ENCODE results near the gene BORCS5. TPM values are rescaled to one million over a fixed set of nuclear protein-coding genes. Genes with fewer than 3 reads are reported as not detected.

BORCS5 gene
- total and polyA plus RNA-seq, 7 experiments from 2014 or later: 8.4 to 28.2 (median 18.6) TPM

DNA sequence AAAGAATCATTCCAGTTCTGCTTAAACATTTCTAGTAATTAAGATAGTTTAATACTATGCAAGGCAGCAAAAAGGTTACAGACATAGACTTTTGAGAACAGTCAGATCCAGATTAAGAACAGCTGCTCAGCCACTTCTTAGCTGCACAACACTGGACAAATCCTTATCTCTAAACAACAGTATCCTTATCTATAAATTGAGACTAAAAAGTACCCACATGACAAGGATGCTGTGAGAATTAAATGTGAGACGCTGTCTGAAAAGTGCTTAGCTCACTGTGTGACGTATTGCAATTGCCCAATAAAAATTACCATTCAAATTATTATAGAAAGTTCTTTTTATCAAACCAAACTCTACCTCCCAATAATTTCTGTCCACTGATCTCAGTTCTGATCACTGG is 35.5 kb downstream of the BORCS5 start:
- Mint-ChIP-seq H3K36me3 (peaks cover 0 to 41% (median 28%) of the 10 kb centered on the region in 5 donors), H3K9me3 (peaks cover 0 to 2% (median 0%) of the 10 kb centered on the region in 11 donors), H3K27ac (no peak overlapping the region), H3K4me1 (peaks cover 5 to 30% (median 23%) of the 10 kb centered on the region in 7 donors), H3K4me3 (no peak overlapping the region), H3K27me3 (no peaks in the 10 kb centered on the region)
- H3K27me3 ChIP-seq (ENCODE audit: control insufficient read depth in 2 of 2, insufficient read depth in 2 of 2, low read length in 2 of 2): no peaks in the 10 kb centered on the region
- ATAC-seq (peak; percentile 79), DNase-seq (no peak)
- H3K36me3 ChIP-seq (ENCODE audit: control insufficient read depth in 2 of 3, insufficient read depth in 3 of 3, low read length in 3 of 3): no peaks in the 10 kb centered on the region
- intact Hi-C loops (cut with micrococcal nuclease): no loop called here
- peaks cover 0 to under 1% of the 10 kb centered on the region in 2 donors for H3K4me1 ChIP-seq (ENCODE audit: control insufficient read depth in 2 of 2, insufficient read depth in 2 of 2, low read length in 2 of 2)
- no peak overlapping the region for H3K27ac ChIP-seq (ENCODE audit: low read depth, low read length)
- no peak overlapping the region for H3K4me3 ChIP-seq (ENCODE audit: low read length)
- no peaks in the 10 kb centered on the region for H3K9me3 ChIP-seq (ENCODE audit: control insufficient read depth in 2 of 3, low read length in 3 of 3)
- POLR2A ChIA-PET: no interaction called here
- CTCF ChIA-PET: interaction anchor here (0.6 kb wide), 1 partner anchor 658 kb away, joined by 3 read pairs; no protein-coding TSS in a partner anchor

DNA sequence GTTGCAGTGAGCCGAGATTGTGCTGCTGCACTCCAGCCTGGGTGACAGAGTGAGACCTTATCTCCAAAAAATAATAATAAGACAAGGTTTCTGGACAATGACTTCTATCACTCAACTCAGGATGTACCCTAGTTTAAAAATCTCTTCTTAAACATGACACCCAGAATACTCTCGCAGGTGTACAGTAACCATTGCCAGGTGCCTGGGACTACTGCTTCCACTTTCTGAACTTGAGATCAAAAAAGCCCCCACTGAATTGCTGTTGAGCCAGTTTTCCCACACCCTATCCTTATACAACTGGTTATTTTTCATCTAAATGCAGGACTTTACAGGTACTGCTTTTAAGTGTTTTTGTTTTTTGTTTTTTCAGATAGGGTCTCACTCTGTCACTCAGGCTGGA is 36.3 kb downstream of the BORCS5 start:
- Histone ChIP-seq H3K4me3 (ENCODE audit: low read length) (no peak overlapping the region), H3K4me1 (ENCODE audit: control insufficient read depth in 2 of 2, insufficient read depth in 2 of 2, low read length in 2 of 2) (no peaks in the 10 kb centered on the region), H3K36me3 (ENCODE audit: control insufficient read depth in 2 of 3, insufficient read depth in 3 of 3, low read length in 3 of 3) (no peaks in the 10 kb centered on the region), H3K27ac (ENCODE audit: low read depth, low read length) (no peak overlapping the region), H3K27me3 (ENCODE audit: control insufficient read depth in 2 of 2, insufficient read depth in 2 of 2, low read length in 2 of 2) (no peaks in the 10 kb centered on the region), H3K9me3 (ENCODE audit: control insufficient read depth in 2 of 3, low read length in 3 of 3) (no peaks in the 10 kb centered on the region)
- no peaks in the 10 kb centered on the region for H3K27me3 Mint-ChIP-seq
- ChIA-PET CTCF (interaction anchor here (0.6 kb wide), 1 partner anchor 659 kb away, joined by 3 read pairs; no protein-coding TSS in a partner anchor), POLR2A (no interaction called here)
- H3K27ac Mint-ChIP-seq: no peak overlapping the region
- ATAC-seq: no peak
- H3K4me3 Mint-ChIP-seq: no peak overlapping the region
- peaks cover 5 to 28% (median 18%) of the 10 kb centered on the region in 7 donors for H3K4me1 Mint-ChIP-seq
- peaks cover 0 to 35% (median 27%) of the 10 kb centered on the region in 5 donors for H3K36me3 Mint-ChIP-seq
- peaks cover 0 to 2% (median 0%) of the 10 kb centered on the region in 11 donors for H3K9me3 Mint-ChIP-seq
- DNase-seq: no peak
- intact Hi-C loops (cut with micrococcal nuclease): no loop called here

DNA sequence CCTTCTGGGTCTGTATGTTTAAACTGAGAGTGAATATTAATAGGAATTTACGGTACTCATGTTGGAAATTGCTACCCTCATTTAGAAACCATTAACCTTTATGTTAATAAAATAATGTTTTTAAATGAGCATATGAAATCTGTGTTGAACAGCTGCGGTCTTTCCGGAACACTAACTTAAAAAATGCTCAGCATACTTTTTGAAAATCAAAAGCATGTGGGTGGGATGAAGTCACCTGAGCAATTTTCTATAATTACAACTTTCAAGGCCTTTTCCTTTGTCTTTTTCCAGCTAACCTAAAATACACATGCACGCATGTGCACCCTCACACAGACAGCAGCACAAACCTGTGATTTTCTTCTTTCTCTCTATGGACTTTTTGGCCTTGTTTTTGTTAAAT is 39.8 kb downstream of the BORCS5 start:
- intact Hi-C loops (cut with micrococcal nuclease): no loop called here
- Histone ChIP-seq H3K27me3 (ENCODE audit: control insufficient read depth in 2 of 2, insufficient read depth in 2 of 2, low read length in 2 of 2) (no peaks in the 10 kb centered on the region), H3K4me3 (ENCODE audit: low read length) (no peak overlapping the region), H3K36me3 (ENCODE audit: control insufficient read depth in 2 of 3, insufficient read depth in 3 of 3, low read length in 3 of 3) (no peaks in the 10 kb centered on the region), H3K4me1 (ENCODE audit: control insufficient read depth in 2 of 2, insufficient read depth in 2 of 2, low read length in 2 of 2) (no peaks in the 10 kb centered on the region), H3K27ac (ENCODE audit: low read depth, low read length) (peak overlapping the region; percentile 1), H3K9me3 (ENCODE audit: control insufficient read depth in 2 of 3, low read length in 3 of 3) (no peaks in the 10 kb centered on the region)
- CTCF ChIA-PET: no interaction called here
- peaks cover 0 to 8% (median 2%) of the 10 kb centered on the region in 11 donors for H3K9me3 Mint-ChIP-seq
- no peak overlapping the region for H3K4me3 Mint-ChIP-seq
- H3K27ac Mint-ChIP-seq: peak overlapping the region in 1 of 9 donors; percentile 28
- POLR2A ChIA-PET: no interaction called here
- ATAC-seq: no peak
- DNase-seq: no peak
- H3K36me3 Mint-ChIP-seq: peaks cover 4 to 39% (median 25%) of the 10 kb centered on the region in 5 donors
- no peaks in the 10 kb centered on the region for H3K27me3 Mint-ChIP-seq
- peaks cover 5 to 28% (median 21%) of the 10 kb centered on the region in 7 donors for H3K4me1 Mint-ChIP-seq

DNA sequence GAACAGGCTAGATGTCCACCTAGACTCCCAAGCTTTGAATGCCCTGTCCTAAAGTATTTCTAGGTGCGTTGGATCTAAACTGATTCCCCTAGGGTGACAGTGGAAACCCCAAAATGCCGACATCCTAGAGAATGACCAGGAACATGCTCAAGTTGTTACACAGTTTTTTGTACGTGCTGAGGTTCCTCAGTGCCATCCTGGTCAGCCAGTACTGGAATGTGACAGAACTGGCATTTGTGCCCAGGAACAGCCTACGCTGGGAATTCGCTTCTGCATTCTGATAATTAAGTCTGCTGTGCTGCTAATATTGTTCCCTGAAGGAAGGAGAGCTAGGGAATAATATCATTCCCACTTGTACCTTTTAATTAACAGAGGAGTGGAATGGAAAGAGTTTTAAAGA is 40.3 kb downstream of the BORCS5 start:
- no peak overlapping the region for H3K4me3 ChIP-seq (ENCODE audit: low read length)
- intact Hi-C loops (cut with micrococcal nuclease): no loop called here
- DNase-seq (no peak), ATAC-seq (no peak)
- H3K4me1 Mint-ChIP-seq: peaks cover 6 to 28% (median 22%) of the 10 kb centered on the region in 7 donors
- H3K27ac ChIP-seq (ENCODE audit: low read depth, low read length): no peak overlapping the region
- ChIA-PET CTCF (interaction anchor here (1.1 kb wide), 1 partner anchor 340 kb away, joined by 3 read pairs; no protein-coding TSS in a partner anchor), POLR2A (interaction anchor here (0.5 kb wide), 1 partner anchor 20 kb away, joined by 3 read pairs; no protein-coding TSS in a partner anchor)
- H3K4me1 ChIP-seq (ENCODE audit: control insufficient read depth in 2 of 2, insufficient read depth in 2 of 2, low read length in 2 of 2): no peaks in the 10 kb centered on the region
- no peaks in the 10 kb centered on the region for H3K27me3 Mint-ChIP-seq
- H3K27me3 ChIP-seq (ENCODE audit: control insufficient read depth in 2 of 2, insufficient read depth in 2 of 2, low read length in 2 of 2): no peaks in the 10 kb centered on the region
- H3K9me3 ChIP-seq (ENCODE audit: control insufficient read depth in 2 of 3, low read length in 3 of 3): no peaks in the 10 kb centered on the region
- H3K36me3 Mint-ChIP-seq: peaks cover 4 to 39% (median 28%) of the 10 kb centered on the region in 5 donors
- peak overlapping the region in 2 of 9 donors; percentile 28 to 58 for H3K27ac Mint-ChIP-seq
- peaks cover 0 to 8% (median 2%) of the 10 kb centered on the region in 11 donors for H3K9me3 Mint-ChIP-seq
- no peaks in the 10 kb centered on the region for H3K36me3 ChIP-seq (ENCODE audit: control insufficient read depth in 2 of 3, insufficient read depth in 3 of 3, low read length in 3 of 3)
- no peak overlapping the region for H3K4me3 Mint-ChIP-seq

DNA sequence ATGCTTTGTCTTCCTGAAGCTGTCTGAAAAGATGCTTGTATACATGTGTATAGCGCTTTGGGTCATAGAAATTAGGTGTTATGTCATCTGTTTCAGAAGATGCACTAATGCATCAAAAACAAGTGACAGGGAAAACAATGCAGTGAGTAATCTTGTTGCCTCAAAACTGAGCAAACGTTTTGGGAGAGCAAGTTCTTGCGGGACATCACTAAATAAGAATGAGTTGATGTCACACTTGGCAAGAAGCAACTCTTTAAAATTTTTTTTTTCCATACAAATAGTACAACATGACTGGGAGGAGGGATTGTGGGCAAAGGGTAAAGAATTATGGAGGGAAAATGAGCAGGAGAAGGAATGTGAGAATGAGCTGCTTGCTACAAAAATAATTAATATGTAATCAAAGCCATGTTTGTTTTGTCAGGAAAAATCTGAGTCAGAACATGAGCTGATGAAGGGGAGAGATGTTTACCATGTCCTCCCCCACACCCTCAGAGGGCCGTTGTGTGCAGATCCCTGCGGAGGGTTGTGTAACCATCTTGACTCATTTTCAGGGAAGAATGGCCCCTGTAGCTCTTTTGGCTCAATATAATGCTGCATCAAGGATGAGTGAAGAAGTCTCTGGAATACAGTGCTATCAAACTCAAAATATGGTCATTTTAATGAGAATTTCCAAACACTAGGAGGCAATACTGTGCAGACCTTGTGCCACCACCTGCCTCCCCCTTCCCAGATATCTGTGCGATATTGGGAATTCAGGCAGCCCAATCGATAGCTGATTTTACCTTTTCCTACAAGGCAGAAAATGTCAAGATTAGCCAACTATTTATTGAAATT is 41.4 kb downstream of the BORCS5 start:
- peaks cover 4 to 39% (median 29%) of the 10 kb centered on the region in 5 donors for H3K36me3 Mint-ChIP-seq
- no peaks in the 10 kb centered on the region for H3K36me3 ChIP-seq (ENCODE audit: control insufficient read depth in 2 of 3, insufficient read depth in 3 of 3, low read length in 3 of 3)
- H3K9me3 ChIP-seq (ENCODE audit: control insufficient read depth in 2 of 3, low read length in 3 of 3): no peaks in the 10 kb centered on the region
- ChIA-PET CTCF (interaction anchor here (0.6 to 1.1 kb wide), 2 partner anchors 29 to 339 kb away, joined by 3 to 4 read pairs; no protein-coding TSS in a partner anchor), POLR2A (interaction anchor here (0.5 to 1.0 kb wide), 2 partner anchors 21 to 25 kb away, joined by 3 read pairs; no protein-coding TSS in a partner anchor)
- H3K4me3 ChIP-seq (ENCODE audit: low read length): no peak overlapping the region
- no peak overlapping the region for H3K4me3 Mint-ChIP-seq
- no peak for ATAC-seq
- H3K4me1 Mint-ChIP-seq: peaks cover 15 to 37% (median 32%) of the 10 kb centered on the region in 7 donors
- H3K27ac ChIP-seq (ENCODE audit: low read depth, low read length): no peak overlapping the region
- H3K4me1 ChIP-seq (ENCODE audit: control insufficient read depth in 2 of 2, insufficient read depth in 2 of 2, low read length in 2 of 2): peaks cover 0 to 2% of the 10 kb centered on the region in 2 donors
- peaks cover 0 to 8% (median 2%) of the 10 kb centered on the region in 11 donors for H3K9me3 Mint-ChIP-seq
- H3K27ac Mint-ChIP-seq: peak overlapping the region in 6 of 9 donors; percentile 2 to 66 (median 28)
- intact Hi-C loops (cut with micrococcal nuclease): no loop called here
- no peaks in the 10 kb centered on the region for H3K27me3 ChIP-seq (ENCODE audit: control insufficient read depth in 2 of 2, insufficient read depth in 2 of 2, low read length in 2 of 2)
- no peaks in the 10 kb centered on the region for H3K27me3 Mint-ChIP-seq
- DNase-seq: no peak

DNA sequence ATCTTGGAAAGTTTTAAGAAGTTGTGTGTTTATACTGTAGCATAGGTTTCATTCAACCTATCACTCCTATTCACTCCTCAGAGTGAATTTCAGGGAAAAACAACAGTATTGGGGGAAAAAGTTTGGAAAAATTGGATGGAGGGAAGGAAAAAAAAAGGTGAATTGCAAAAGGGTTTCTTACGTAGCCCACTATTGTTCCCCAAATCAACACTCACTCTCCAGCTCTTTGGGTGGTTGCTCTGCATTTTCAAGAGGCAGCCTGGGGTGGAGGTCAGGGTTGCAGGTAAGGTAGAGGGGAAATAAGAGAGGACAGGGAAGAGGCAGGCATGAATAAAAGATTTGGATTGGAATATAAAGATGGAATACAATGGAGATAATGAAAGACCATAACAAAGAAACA is 42.3 kb downstream of the BORCS5 start:
- ChIA-PET CTCF (no interaction called here), POLR2A (interaction anchor here (1.0 kb wide), 1 partner anchor 25 kb away, joined by 3 read pairs; no protein-coding TSS in a partner anchor)

More for the DNA sequence above, 42.3 kb downstream of the BORCS5 start:
- DNase-seq (no peak), ATAC-seq (no peak)
- H3K36me3 ChIP-seq (ENCODE audit: control insufficient read depth in 2 of 3, insufficient read depth in 3 of 3, low read length in 3 of 3): no peaks in the 10 kb centered on the region
- H3K9me3 ChIP-seq (ENCODE audit: control insufficient read depth in 2 of 3, low read length in 3 of 3): no peaks in the 10 kb centered on the region
- H3K36me3 Mint-ChIP-seq: peaks cover 4 to 39% (median 29%) of the 10 kb centered on the region in 5 donors
- no peaks in the 10 kb centered on the region for H3K27me3 ChIP-seq (ENCODE audit: control insufficient read depth in 2 of 2, insufficient read depth in 2 of 2, low read length in 2 of 2)
- H3K9me3 Mint-ChIP-seq: peaks cover 0 to 8% (median 2%) of the 10 kb centered on the region in 11 donors
- peaks cover 0 to 10% of the 10 kb centered on the region in 2 donors for H3K4me1 ChIP-seq (ENCODE audit: control insufficient read depth in 2 of 2, insufficient read depth in 2 of 2, low read length in 2 of 2)
- peak overlapping the region in 5 of 9 donors; percentile 18 to 84 (median 26) for H3K27ac Mint-ChIP-seq
- peaks cover 23 to 46% (median 41%) of the 10 kb centered on the region in 7 donors for H3K4me1 Mint-ChIP-seq
- H3K4me3 ChIP-seq (ENCODE audit: low read length): no peak overlapping the region
- no peaks in the 10 kb centered on the region for H3K27me3 Mint-ChIP-seq
- no peak overlapping the region for H3K27ac ChIP-seq (ENCODE audit: low read depth, low read length)
- H3K4me3 Mint-ChIP-seq: no peak overlapping the region
- intact Hi-C loops (cut with micrococcal nuclease): no loop called here

Measured in naive thymus-derived CD4-positive, alpha-beta T cell (primary cell).